PC-9 (cell line): ENCODE results near the gene DDX56. TPM values are rescaled to one million over a fixed set of nuclear protein-coding genes. Genes with fewer than 3 reads are reported as not detected.

Source experiments
- BruUV-seq: library from RNA; stranded (reverse); fragments of 400-500 nt; replicated peaks from 2 replicates; lab custom pipeline; 2021; lab: Mats Ljungman, UMichigan
- CTCF ChIA-PET: fragments of 300-600 bp; sonication (Branson Sonifier 250); formaldehyde crosslinking; loops from one replicate; lab custom pipeline; 2022; ENCODE audit warnings: antibody characterized with exemption; lab: Charles Lee
- POLR2A ChIA-PET: fragments of 300-600 bp; sonication (Branson Sonifier 250); formaldehyde crosslinking; loops from one replicate; lab custom pipeline; 2022; ENCODE audit warnings: antibody characterized with exemption; ENCODE audit not compliant: unreplicated experiment; lab: Charles Lee
- DNase-seq, 2 experiments: peaks; one replicate each; pipeline versions ENCODE4 v3.0.0 to v3.0.0-alpha.2; 2015 to 2022; ENCODE audit warnings: mixed read lengths in 1 of 2
- H2AFZ ChIP-seq: fragments of 200-600 bp; sonication (generic); 2 replicates; pipeline ENCODE4 v1.8.1; 2017; ENCODE audit warnings: antibody characterized with exemption
- H3F3A ChIP-seq: fragments of 200-600 bp; sonication (generic); 2 replicates; pipeline ENCODE4 v1.8.1; 2017; ENCODE audit warnings: antibody characterized with exemption, mild to moderate bottlenecking, low read depth; ENCODE audit not compliant: insufficient read depth
- H3K27ac ChIP-seq: fragments of 200-600 bp; sonication (generic); 2 replicates; pipeline ENCODE4 v1.6.1; 2016; ENCODE audit warnings: mixed run types
- H3K27me3 ChIP-seq: fragments of 200-600 bp; sonication (generic); 2 replicates; pipeline ENCODE4 v1.6.1; 2016; ENCODE audit warnings: low read depth, mixed run types; ENCODE audit not compliant: insufficient read depth
- H3K36me3 ChIP-seq: fragments of 200-600 bp; sonication (generic); 2 replicates; pipeline ENCODE4 v1.6.1; 2016; ENCODE audit warnings: low read depth, mixed run types
- H3K4me1 ChIP-seq: fragments of 200-600 bp; sonication (generic); replicated peaks from 2 replicates; pipeline ENCODE4 v1.6.1; 2016; ENCODE audit warnings: mixed run types; ENCODE audit not compliant: insufficient read depth
- H3K4me2 ChIP-seq: fragments of 200-600 bp; sonication (generic); 2 replicates; pipeline ENCODE4 v1.6.1; 2017; ENCODE audit warnings: mixed run types
- H3K4me3 ChIP-seq: fragments of 200-600 bp; sonication (generic); 2 replicates; pipeline ENCODE4 v1.6.1; 2016; ENCODE audit warnings: mixed run types
- H3K79me2 ChIP-seq: fragments of 200-600 bp; sonication (generic); 2 replicates; pipeline ENCODE4 v1.6.1; 2017; ENCODE audit warnings: low read depth, mixed run types
- H3K9me2 ChIP-seq: fragments of 200-600 bp; sonication (generic); 2 replicates; pipeline ENCODE4 v1.8.1; 2017; ENCODE audit warnings: mild to moderate bottlenecking; ENCODE audit not compliant: insufficient read depth
- H3K9me3 ChIP-seq: fragments of 200-600 bp; sonication (generic); 2 replicates; pipeline ENCODE4 v1.8.1; 2016; ENCODE audit warnings: low read depth; ENCODE audit not compliant: insufficient read depth
- H4K20me1 ChIP-seq: fragments of 200-600 bp; sonication (generic); 2 replicates; pipeline ENCODE4 v1.8.1; 2017; ENCODE audit not compliant: insufficient read depth
- EZH2 ChIP-seq: fragments of 200-600 bp; sonication (generic); IDR thresholded peaks from 2 replicates; pipeline ENCODE4 v1.8.0; 2017; ENCODE audit warnings: antibody characterized with exemption, low read depth
- intact Hi-C: fragments of 100-400 bp; cut with micrococcal nuclease; formaldehyde crosslinking; loops from one replicate; pipeline ENCODE4 v1.10.0; 2022; ENCODE audit not compliant: unreplicated experiment
- total RNA-seq: library from RNA; stranded (reverse); gene quantifications from 2 replicates; pipeline ENCODE4 v1.2.3, GENCODE V29; 2021
- TF ChIP-seq, protein P1 (sequence below): fragments of 200-600 bp; sonication (generic); conservative IDR thresholded peaks from 2 replicates; pipeline ENCODE4 v1.6.1; 2017; ENCODE audit warnings: mixed run types, antibody characterized with exemption, mild to moderate bottlenecking, moderate library complexity

The DDX56 gene
- total RNA-seq, 1 experiment from 2014 or later = 113 TPM

DNA sequence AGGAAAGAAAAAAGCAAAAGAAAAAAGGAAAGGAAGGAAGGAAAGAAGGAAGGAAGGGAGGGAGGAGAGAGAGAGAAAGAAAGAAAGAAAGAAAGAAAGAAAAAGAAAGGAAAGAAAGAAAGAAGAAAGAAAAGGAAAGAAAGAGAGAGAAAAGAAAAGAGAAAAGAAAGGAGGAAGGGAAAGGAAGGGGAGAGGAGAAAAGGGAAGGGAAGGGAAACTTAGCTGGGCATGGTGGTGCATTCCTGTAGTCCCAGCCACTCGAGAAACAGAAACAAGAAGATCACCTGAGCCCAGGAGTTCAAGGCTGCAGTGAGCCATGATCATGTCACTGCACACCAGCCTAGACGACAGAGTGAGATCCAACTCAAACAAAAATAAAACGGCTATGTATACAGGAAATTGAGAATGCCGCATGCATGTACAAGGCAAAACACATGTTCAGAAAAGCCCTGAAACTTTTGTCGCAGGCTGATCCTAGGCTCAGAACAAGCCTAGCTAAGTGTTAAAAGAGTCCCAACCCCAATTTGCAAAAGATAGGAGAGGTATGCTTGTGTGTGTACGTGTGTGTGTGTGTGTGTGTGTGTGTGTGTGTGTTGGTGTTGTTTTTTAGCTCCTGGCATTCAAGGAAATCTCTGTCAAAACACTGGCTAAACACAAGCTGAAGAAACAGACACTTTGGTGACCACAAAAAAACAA lies 26.0 kb downstream of the DDX56 start:
- no peaks in the 10 kb centered on the region for H3K9me3 ChIP-seq
- POLR2A ChIA-PET = interaction anchor here (0.7 kb wide), 1 partner anchor 86 kb away, joined by 22 read pairs; no protein-coding TSS in a partner anchor
- intact Hi-C loops = no loop called here
- H3K4me1 ChIP-seq = peaks cover 52% of the 10 kb centered on the region
- TF ChIP-seq, protein P1, sequence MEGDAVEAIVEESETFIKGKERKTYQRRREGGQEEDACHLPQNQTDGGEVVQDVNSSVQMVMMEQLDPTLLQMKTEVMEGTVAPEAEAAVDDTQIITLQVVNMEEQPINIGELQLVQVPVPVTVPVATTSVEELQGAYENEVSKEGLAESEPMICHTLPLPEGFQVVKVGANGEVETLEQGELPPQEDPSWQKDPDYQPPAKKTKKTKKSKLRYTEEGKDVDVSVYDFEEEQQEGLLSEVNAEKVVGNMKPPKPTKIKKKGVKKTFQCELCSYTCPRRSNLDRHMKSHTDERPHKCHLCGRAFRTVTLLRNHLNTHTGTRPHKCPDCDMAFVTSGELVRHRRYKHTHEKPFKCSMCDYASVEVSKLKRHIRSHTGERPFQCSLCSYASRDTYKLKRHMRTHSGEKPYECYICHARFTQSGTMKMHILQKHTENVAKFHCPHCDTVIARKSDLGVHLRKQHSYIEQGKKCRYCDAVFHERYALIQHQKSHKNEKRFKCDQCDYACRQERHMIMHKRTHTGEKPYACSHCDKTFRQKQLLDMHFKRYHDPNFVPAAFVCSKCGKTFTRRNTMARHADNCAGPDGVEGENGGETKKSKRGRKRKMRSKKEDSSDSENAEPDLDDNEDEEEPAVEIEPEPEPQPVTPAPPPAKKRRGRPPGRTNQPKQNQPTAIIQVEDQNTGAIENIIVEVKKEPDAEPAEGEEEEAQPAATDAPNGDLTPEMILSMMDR = no peak
- TF ChIP-seq EZH2 = no peak
- no peaks in the 10 kb centered on the region for H3K36me3 ChIP-seq
- DNase-seq = peak in 1 of 2 experiments; percentile 25
- H4K20me1 ChIP-seq = no peaks in the 10 kb centered on the region
- peaks cover 38% of the 10 kb centered on the region for H3F3A ChIP-seq
- CTCF ChIA-PET = no interaction called here
- no peak overlapping the region for H3K4me2 ChIP-seq
- H3K27me3 ChIP-seq = no peaks in the 10 kb centered on the region
- no TSS peak for BruUV-seq
- H3K79me2 ChIP-seq = no peaks in the 10 kb centered on the region
- H3K27ac ChIP-seq = no peak overlapping the region
- H2AFZ ChIP-seq = no peak overlapping the region
- no peak overlapping the region for H3K4me3 ChIP-seq
- no peaks in the 10 kb centered on the region for H3K9me2 ChIP-seq

DNA sequence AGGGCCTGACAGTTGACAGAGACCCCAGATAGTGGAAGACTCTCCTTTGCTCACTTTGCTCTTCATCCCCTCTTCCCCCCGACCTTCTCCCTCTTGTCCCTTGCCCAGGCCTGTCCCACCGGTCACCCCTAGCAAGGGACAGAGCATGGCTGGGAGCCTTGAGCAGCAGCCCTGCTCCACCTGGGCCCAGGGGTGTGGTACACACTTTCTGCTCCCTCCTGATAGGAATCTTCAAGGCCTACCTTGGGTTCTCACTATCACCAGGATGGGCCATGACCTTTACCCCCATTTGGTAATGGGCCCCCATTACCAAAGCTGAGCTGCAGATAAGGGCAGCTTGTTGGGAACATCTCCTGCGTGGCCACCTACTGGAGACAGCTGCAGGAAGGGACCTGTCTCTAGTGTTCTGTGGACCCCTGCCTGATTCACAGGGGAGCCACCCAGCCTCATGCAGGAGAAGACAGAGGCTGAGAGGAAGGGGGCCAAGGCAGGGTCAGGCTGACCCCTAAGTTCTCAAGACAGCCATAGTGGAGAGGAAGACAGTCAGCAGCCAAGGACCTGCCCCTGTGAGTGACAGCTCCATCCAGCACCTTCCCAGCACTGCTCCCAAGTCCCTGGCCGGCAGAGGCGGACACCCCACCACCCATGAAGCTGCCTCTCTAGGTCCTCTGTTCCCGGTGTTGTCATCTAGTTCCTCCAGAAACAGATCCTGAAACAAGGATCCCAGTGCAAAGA lies 31.7 kb downstream of the DDX56 start:
- Histone ChIP-seq H3K9me2 (no peaks in the 10 kb centered on the region), H3K9me3 (no peaks in the 10 kb centered on the region), H4K20me1 (no peaks in the 10 kb centered on the region), H3K27me3 (no peaks in the 10 kb centered on the region), H3K79me2 (no peaks in the 10 kb centered on the region), H3K27ac (peak overlapping the region; percentile 80; the same call in 1 of the 2 replicates), H3F3A (peaks cover 33% of the 10 kb centered on the region), H3K4me1 (peaks cover 47% of the 10 kb centered on the region), H3K36me3 (no peaks in the 10 kb centered on the region), H2AFZ (no peak overlapping the region), H3K4me3 (no peak overlapping the region), H3K4me2 (peak overlapping the region; percentile 81)
- POLR2A ChIA-PET = no interaction called here
- no TSS peak for BruUV-seq
- DNase-seq = no peak
- intact Hi-C loops = no loop called here
- TF ChIP-seq EZH2 = no peak
- TF ChIP-seq, protein P1 = no peak
- CTCF ChIA-PET = no interaction called here

DNA sequence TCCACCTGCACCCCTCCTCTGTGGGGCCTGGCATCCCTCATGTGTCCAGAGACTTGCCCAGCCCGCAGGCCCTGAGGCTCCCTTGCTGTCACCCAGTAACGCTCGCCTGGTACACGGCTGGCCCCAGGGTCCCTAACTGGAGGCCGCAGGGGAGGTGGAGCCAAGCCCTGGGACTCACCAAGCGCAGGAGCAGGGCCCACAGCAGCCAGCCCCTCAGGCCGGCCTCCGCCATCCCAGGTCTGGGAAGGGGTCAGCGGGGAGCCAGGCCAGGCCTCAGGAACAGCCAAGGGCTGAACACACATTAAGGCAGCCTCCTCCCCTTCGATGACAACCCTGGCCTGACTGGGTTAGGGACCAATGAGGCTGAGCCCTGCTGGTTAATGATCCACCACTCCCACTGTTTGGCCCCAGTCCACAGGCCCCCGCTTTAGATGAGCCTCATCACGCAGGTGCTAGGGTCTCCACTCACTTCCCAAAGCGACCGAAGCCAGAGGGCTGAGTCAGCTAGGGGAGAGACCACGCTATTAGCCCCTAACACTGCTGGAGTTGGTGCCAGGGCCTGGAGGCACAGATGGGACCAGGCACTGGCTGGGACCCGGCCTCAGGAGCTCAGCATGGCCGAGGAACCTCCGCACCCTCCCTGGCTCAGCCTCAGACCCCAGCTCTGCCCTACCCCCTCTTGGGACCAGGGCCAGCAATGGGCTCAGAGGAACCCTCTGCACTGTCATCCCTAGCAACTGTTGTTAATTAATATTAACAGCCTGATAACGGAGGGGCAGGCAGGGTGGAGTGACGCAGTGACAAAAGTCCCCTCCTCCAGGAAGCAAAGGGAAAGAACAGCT lies 32.5 kb downstream of the DDX56 start, which contains the start of gene NPC1L1:
Gene NPC1L1, minus strand, starts transcription at position 303 of the 842 bp plus-strand sequence. Its CDS starts 71 bp downstream, at position 232.
- CTCF ChIA-PET = no interaction called here
- H3K9me2 ChIP-seq = no peaks in the 10 kb centered on the region
- BruUV-seq = no TSS peak
- peaks cover 33% of the 10 kb centered on the region for H3F3A ChIP-seq
- H3K4me1 ChIP-seq = peaks cover 47% of the 10 kb centered on the region
- DNase-seq = no peak
- no peaks in the 10 kb centered on the region for H4K20me1 ChIP-seq
- no peaks in the 10 kb centered on the region for H3K27me3 ChIP-seq
- H3K4me3 ChIP-seq = no peak within 1 kb of the TSS
- H3K36me3 ChIP-seq = no peaks in the 10 kb centered on the region
- TF ChIP-seq EZH2 = no peak
- TF ChIP-seq, protein P1 = no peak
- H2AFZ ChIP-seq = no peak within 1 kb of the TSS
- POLR2A ChIA-PET = no interaction called here
- no peaks in the 10 kb centered on the region for H3K9me3 ChIP-seq
- H3K79me2 ChIP-seq = no peaks in the 10 kb centered on the region
- intact Hi-C loops = no loop called here
- H3K27ac ChIP-seq = no peak within 1 kb of the TSS
- peak within 1 kb of the TSS; percentile 81 for H3K4me2 ChIP-seq
